Osteoblast (primary cell): Measurements from ENCODE around the gene KCNAB1. TPM values are rescaled to one million over a fixed set of nuclear protein-coding genes. Genes with fewer than 3 reads are reported as not detected.
A peak's percentile ranks its signal among the peaks of the same experiment; 100 is the strongest.

Source experiments
- DNase-seq: peaks from one replicate; pipeline ENCODE4 v3.0.0; 2011; ENCODE audit warnings: low spot score, mixed read lengths; ENCODE audit not compliant: insufficient read length; ENCODE audit errors: missing footprints
- H2AFZ ChIP-seq: 2 replicates; pipeline ENCODE4 v1.6.0; 2011; ENCODE audit warnings: mild to moderate bottlenecking, low read length
- H3K27ac ChIP-seq: 2 replicates; pipeline ENCODE4 v1.5.1; 2011; ENCODE audit warnings: mild to moderate bottlenecking, low read depth, low read length, moderate library complexity
- H3K27me3 ChIP-seq: 2 replicates; pipeline ENCODE4 v1.6.0; 2012; ENCODE audit warnings: mild to moderate bottlenecking, control low read depth, inconsistent platforms, low read length, moderate library complexity; ENCODE audit not compliant: insufficient read depth
- H3K36me3 ChIP-seq: 2 replicates; pipeline ENCODE4 v1.5.1; 2011; ENCODE audit warnings: mild to moderate bottlenecking, low read length, control low read depth, moderate library complexity; ENCODE audit not compliant: insufficient read depth
- H3K4me1 ChIP-seq: 2 replicates; pipeline ENCODE4 v1.5.1; 2011; ENCODE audit warnings: mild to moderate bottlenecking, low read length, control low read depth, moderate library complexity; ENCODE audit not compliant: insufficient read depth
- H3K4me2 ChIP-seq: 2 replicates; pipeline ENCODE4 v1.6.0; 2011; ENCODE audit warnings: mild to moderate bottlenecking, low read length; ENCODE audit not compliant: insufficient read depth
- H3K4me3 ChIP-seq: fragments of 200-600 bp; sonication (generic); 3 replicates; pipeline ENCODE4 v1.5.1; 2012; ENCODE audit warnings: mild to moderate bottlenecking, low read length, inconsistent platforms; ENCODE audit not compliant: insufficient read depth
- H3K79me2 ChIP-seq: 2 replicates; pipeline ENCODE4 v1.6.0; 2012; ENCODE audit warnings: mild to moderate bottlenecking, low read length, control low read depth, inconsistent platforms; ENCODE audit not compliant: insufficient read depth
- H3K9me3 ChIP-seq: 2 replicates; pipeline ENCODE4 v1.5.1; 2011; ENCODE audit warnings: low read depth, low read length, control low read depth
- H4K20me1 ChIP-seq: 2 replicates; pipeline ENCODE4 v1.6.0; 2012; ENCODE audit warnings: mild to moderate bottlenecking, low read length, control low read depth; ENCODE audit not compliant: insufficient read depth
- total RNA-seq: library from RNA; depleted of rRNA; stranded (reverse); fragments of >200 nt; gene quantifications from 2 replicates; pipeline ENCODE4 v1.2.3, GENCODE V29; 2012
- TF ChIP-seq, protein P1 (sequence below): IDR thresholded peaks from 2 replicates; pipeline ENCODE4 v1.5.1; 2011; ENCODE audit warnings: mild to moderate bottlenecking, low read depth, low read length, moderate library complexity; ENCODE audit errors: extremely low read depth

KCNAB1 gene
- total RNA-seq, 1 donor, result 0.36 TPM

DNA sequence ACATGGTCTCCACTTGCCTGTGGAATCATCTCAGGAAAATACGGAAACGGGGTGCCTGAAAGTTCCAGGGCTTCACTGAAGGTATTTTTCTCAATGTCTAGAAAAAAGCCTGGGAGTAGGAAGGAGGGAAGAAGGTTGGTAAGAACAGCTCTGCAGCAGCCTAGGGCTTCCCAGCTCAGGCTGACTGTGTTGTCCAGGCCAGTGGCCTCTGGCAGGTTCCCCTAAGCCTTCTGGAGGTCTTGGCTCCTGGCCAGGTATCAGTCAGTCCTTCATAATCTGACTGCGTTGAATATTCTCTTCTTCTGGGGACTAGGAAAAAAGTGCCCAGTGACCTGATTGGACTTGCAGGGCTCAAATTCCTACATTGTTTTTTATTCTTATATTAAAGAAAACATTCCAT is 395.9 kb downstream of the KCNAB1 start:
- Histone ChIP-seq H3K27me3 (no peaks in the 10 kb centered on the region), H2AFZ (no peak overlapping the region), H3K4me3 (no peak overlapping the region), H3K4me2 (no peak overlapping the region), H3K4me1 (peaks cover 8% of the 10 kb centered on the region), H3K27ac (no peak overlapping the region), H3K9me3 (no peaks in the 10 kb centered on the region), H4K20me1 (no peaks in the 10 kb centered on the region), H3K36me3 (no peaks in the 10 kb centered on the region), H3K79me2 (no peaks in the 10 kb centered on the region)
- DNase-seq, result no peak
- TF ChIP-seq, protein P1, sequence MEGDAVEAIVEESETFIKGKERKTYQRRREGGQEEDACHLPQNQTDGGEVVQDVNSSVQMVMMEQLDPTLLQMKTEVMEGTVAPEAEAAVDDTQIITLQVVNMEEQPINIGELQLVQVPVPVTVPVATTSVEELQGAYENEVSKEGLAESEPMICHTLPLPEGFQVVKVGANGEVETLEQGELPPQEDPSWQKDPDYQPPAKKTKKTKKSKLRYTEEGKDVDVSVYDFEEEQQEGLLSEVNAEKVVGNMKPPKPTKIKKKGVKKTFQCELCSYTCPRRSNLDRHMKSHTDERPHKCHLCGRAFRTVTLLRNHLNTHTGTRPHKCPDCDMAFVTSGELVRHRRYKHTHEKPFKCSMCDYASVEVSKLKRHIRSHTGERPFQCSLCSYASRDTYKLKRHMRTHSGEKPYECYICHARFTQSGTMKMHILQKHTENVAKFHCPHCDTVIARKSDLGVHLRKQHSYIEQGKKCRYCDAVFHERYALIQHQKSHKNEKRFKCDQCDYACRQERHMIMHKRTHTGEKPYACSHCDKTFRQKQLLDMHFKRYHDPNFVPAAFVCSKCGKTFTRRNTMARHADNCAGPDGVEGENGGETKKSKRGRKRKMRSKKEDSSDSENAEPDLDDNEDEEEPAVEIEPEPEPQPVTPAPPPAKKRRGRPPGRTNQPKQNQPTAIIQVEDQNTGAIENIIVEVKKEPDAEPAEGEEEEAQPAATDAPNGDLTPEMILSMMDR, result no peak

DNA sequence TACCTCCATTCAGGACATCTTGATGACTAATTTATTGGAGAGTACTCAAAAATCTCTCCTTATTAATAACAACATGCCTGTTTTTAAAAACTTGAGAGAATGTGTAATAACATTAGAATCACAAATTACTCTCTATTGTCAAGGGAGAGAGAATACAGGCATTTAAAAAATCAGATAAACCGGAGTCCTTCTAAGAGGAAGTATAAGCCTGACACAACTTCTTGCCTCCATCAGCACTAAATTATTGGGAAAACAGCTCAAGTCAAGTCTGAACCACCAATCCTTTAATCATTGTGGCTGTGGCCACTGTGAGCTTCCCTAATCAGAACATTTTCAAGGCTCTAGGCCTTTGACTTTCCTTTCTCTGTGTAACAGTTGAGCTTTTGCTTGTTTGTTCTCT is 396.6 kb downstream of the KCNAB1 start:
- DNase-seq, result no peak
- Histone ChIP-seq H3K27ac (no peak overlapping the region), H3K9me3 (no peaks in the 10 kb centered on the region), H3K79me2 (no peaks in the 10 kb centered on the region), H3K4me3 (no peak overlapping the region), H3K36me3 (no peaks in the 10 kb centered on the region), H3K27me3 (no peaks in the 10 kb centered on the region), H3K4me1 (peaks cover 8% of the 10 kb centered on the region), H2AFZ (no peak overlapping the region), H3K4me2 (no peak overlapping the region), H4K20me1 (no peaks in the 10 kb centered on the region)
- TF ChIP-seq, protein P1, result no peak

- H3K27me3 ChIP-seq, result no peaks in the 10 kb centered on the region
- peak; percentile 87 for DNase-seq
- H3K36me3 ChIP-seq, result no peaks in the 10 kb centered on the region
- no peaks in the 10 kb centered on the region for H4K20me1 ChIP-seq
- no peak overlapping the region for H3K4me2 ChIP-seq
- H3K79me2 ChIP-seq, result no peaks in the 10 kb centered on the region
- no peak overlapping the region for H3K27ac ChIP-seq
- H2AFZ ChIP-seq, result no peak overlapping the region
- TF ChIP-seq, protein P1, result no peak
- H3K4me3 ChIP-seq, result no peak overlapping the region
- peaks cover 8% of the 10 kb centered on the region for H3K4me1 ChIP-seq
- no peaks in the 10 kb centered on the region for H3K9me3 ChIP-seq
Observed at GRCh38 chr3:156518726-156519125, 398.3 kb downstream of the KCNAB1 start.

GRCh38 chr3:156519758-156520162 is 399.4 kb downstream of the KCNAB1 start:
- Histone ChIP-seq H3K4me3 (no peak overlapping the region), H3K36me3 (no peaks in the 10 kb centered on the region), H4K20me1 (no peaks in the 10 kb centered on the region), H3K27me3 (no peaks in the 10 kb centered on the region), H2AFZ (no peak overlapping the region), H3K9me3 (no peaks in the 10 kb centered on the region), H3K27ac (no peak overlapping the region), H3K79me2 (no peaks in the 10 kb centered on the region), H3K4me2 (no peak overlapping the region), H3K4me1 (peaks cover 8% of the 10 kb centered on the region)
- DNase-seq, result no peak
- TF ChIP-seq, protein P1, result no peak
